ENCODE measurements around the gene PIK3R4. TPM values are rescaled to one million over a fixed set of nuclear protein-coding genes. Genes with fewer than 3 reads are reported as not detected.

Gene PIK3R4
- total RNA-seq, 1 donor from 2014 or later, result 21.9 TPM

DNA sequence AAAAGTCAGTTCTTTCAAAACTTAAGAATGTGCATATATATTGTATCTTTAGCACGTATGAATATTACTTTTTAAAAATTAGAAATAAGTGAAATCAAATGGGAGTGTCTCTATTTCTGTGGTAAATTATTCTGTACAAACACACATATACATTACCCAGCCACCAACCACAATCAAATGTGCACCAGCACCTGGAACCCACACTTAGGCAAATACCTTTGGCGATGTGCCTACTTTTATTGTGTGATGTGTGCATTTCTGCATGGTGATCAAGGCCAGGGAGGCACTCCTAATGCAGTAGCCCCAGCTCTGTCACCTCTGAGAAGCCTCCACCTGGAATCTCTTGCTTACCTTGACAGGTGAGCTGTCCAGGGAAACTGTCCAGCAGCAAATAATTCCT is 76.9 kb downstream of the PIK3R4 start:
- TF ChIP-seq, protein P1, sequence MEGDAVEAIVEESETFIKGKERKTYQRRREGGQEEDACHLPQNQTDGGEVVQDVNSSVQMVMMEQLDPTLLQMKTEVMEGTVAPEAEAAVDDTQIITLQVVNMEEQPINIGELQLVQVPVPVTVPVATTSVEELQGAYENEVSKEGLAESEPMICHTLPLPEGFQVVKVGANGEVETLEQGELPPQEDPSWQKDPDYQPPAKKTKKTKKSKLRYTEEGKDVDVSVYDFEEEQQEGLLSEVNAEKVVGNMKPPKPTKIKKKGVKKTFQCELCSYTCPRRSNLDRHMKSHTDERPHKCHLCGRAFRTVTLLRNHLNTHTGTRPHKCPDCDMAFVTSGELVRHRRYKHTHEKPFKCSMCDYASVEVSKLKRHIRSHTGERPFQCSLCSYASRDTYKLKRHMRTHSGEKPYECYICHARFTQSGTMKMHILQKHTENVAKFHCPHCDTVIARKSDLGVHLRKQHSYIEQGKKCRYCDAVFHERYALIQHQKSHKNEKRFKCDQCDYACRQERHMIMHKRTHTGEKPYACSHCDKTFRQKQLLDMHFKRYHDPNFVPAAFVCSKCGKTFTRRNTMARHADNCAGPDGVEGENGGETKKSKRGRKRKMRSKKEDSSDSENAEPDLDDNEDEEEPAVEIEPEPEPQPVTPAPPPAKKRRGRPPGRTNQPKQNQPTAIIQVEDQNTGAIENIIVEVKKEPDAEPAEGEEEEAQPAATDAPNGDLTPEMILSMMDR (IDR thresholded peaks at IDR 0.05), result no peak
- Mint-ChIP-seq H3K4me3 (ENCODE audit: unreplicated experiment) (no peak overlapping the region), H3K4me1 (ENCODE audit: unreplicated experiment) (no peaks in the 10 kb centered on the region), H3K27me3 (ENCODE audit: unreplicated experiment) (no peaks in the 10 kb centered on the region), H3K27ac (ENCODE audit: unreplicated experiment) (no peak overlapping the region), H3K9me3 (ENCODE audit: unreplicated experiment) (no peaks in the 10 kb centered on the region), H3K36me3 (ENCODE audit: unreplicated experiment) (peaks cover 25% of the 10 kb centered on the region)
- DNase-seq (ENCODE audit: extremely low spot score, unreplicated experiment), result no peak

DNA sequence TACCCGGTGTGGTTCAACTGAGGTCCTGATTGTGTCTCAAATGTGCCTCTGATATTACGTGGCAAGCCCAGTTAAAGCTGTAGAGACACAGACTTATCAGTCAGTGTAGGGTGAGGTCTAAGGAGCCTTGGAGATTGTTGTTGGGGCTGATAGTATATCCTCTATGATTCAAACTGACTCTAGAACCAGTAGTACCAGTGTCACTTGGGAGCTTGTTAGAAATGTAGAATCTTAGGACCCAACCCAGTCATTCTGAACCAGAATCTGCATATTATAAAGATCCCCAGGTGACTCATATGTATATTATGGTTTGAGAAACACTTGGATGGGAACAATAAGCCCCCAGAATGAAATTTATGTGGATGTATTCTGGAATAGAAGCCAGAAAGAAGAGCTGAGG is 83.5 kb downstream of the PIK3R4 start:
- H3K4me3 Mint-ChIP-seq (ENCODE audit: unreplicated experiment), result no peak overlapping the region
- peaks cover 13% of the 10 kb centered on the region for H3K4me1 Mint-ChIP-seq (ENCODE audit: unreplicated experiment)
- H3K27ac Mint-ChIP-seq (ENCODE audit: unreplicated experiment), result no peak overlapping the region
- no peak for DNase-seq (ENCODE audit: extremely low spot score, unreplicated experiment)
- H3K36me3 Mint-ChIP-seq (ENCODE audit: unreplicated experiment), result peaks cover 8% of the 10 kb centered on the region
- no peaks in the 10 kb centered on the region for H3K9me3 Mint-ChIP-seq (ENCODE audit: unreplicated experiment)
- H3K27me3 Mint-ChIP-seq (ENCODE audit: unreplicated experiment), result no peaks in the 10 kb centered on the region
- TF ChIP-seq, protein P1 (IDR thresholded peaks at IDR 0.05), result no peak

DNA sequence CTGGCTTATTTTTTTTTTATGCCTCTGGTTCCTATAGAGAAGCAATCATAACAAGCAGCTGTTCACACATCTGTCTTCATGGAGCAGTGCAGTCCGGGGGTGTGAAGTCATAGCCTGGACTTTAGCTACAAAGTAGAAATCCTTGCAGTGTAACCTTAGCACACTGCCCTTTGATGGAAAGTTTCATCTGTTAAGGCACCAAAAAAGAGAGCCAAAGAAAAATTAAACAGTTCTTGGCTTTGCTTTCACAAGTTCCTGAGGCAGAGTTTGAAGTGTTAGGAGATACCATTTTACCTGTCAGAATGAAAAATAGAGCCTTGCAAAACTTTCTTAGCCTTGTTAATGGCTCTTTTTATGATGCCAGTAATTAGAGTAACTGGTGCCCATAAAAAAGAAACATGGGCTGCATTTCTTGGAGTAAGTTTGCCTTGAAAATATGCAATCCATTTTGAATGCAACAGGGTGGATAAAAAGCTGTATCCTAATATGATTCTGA is 84.1 kb downstream of the PIK3R4 start:
- no peak for DNase-seq (ENCODE audit: extremely low spot score, unreplicated experiment)
- H3K27ac Mint-ChIP-seq (ENCODE audit: unreplicated experiment), result no peak overlapping the region
- H3K4me3 Mint-ChIP-seq (ENCODE audit: unreplicated experiment), result no peak overlapping the region
- no peaks in the 10 kb centered on the region for H3K9me3 Mint-ChIP-seq (ENCODE audit: unreplicated experiment)
- TF ChIP-seq, protein P1 (IDR thresholded peaks at IDR 0.05), result no peak
- no peaks in the 10 kb centered on the region for H3K27me3 Mint-ChIP-seq (ENCODE audit: unreplicated experiment)
- H3K4me1 Mint-ChIP-seq (ENCODE audit: unreplicated experiment), result peaks cover 13% of the 10 kb centered on the region
- peaks cover 8% of the 10 kb centered on the region for H3K36me3 Mint-ChIP-seq (ENCODE audit: unreplicated experiment)

DNA sequence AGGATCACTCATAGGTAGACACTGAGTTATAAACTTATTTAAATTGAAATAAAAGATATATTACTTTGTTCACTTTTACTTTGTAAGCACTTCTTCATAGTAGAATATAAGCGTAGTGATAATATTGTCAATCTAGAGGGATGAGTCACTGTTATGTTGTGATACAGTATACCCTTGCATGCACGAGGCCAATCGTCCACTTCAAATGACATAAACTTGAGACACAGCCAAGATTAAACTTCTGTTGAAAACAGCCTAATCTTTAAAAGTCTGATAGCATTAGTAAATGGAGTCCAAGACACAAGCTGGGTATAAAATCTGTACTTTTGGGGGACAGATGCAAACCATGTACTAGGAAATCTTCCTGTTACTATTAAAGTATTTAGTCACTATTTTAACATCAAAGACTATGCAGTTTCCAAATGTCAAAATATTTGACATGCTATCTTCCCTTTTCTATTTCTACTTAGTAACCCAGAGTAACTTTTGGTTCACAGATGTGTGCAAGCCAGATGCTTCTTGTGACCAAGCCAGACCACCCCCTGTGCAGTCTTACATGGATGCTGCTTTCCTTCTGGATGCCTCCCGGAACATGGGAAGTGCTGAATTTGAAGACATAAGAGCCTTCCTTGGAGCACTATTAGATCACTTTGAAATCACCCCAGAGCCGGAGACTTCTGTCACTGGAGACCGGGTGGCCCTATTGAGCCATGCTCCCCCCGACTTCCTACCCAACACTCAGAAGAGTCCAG is 85.3 kb downstream of the PIK3R4 start:
- Mint-ChIP-seq H3K9me3 (ENCODE audit: unreplicated experiment) (no peaks in the 10 kb centered on the region), H3K27me3 (ENCODE audit: unreplicated experiment) (no peaks in the 10 kb centered on the region), H3K4me3 (ENCODE audit: unreplicated experiment) (no peak overlapping the region), H3K36me3 (ENCODE audit: unreplicated experiment) (peaks cover 6% of the 10 kb centered on the region), H3K27ac (ENCODE audit: unreplicated experiment) (no peak overlapping the region), H3K4me1 (ENCODE audit: unreplicated experiment) (peaks cover 13% of the 10 kb centered on the region)
- TF ChIP-seq, protein P1 (IDR thresholded peaks at IDR 0.05), result no peak
- no peak for DNase-seq (ENCODE audit: extremely low spot score, unreplicated experiment)

DNA sequence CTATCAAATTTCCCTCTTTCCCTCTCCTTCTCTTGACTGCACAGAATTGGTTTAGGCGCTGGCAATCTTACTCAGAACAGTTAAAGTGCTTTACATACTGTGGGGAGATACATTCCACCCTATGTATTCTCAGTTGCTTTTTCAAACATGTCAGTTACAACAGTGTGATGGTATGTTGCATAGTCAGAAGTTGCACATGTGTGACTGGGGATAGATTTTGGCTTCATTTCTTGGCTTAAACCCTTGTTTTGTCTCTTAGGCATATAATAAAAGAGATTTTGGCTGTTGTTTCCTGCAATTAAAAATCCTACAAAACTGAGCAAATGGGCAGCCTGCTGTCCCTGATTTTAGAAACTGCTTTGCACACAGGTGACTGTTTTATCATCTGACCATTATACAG is 86.7 kb downstream of the PIK3R4 start:
- peaks cover 3% of the 10 kb centered on the region for H3K36me3 Mint-ChIP-seq (ENCODE audit: unreplicated experiment)
- no peaks in the 10 kb centered on the region for H3K9me3 Mint-ChIP-seq (ENCODE audit: unreplicated experiment)
- peaks cover 13% of the 10 kb centered on the region for H3K4me1 Mint-ChIP-seq (ENCODE audit: unreplicated experiment)
- no peak overlapping the region for H3K4me3 Mint-ChIP-seq (ENCODE audit: unreplicated experiment)
- no peak for DNase-seq (ENCODE audit: extremely low spot score, unreplicated experiment)
- H3K27ac Mint-ChIP-seq (ENCODE audit: unreplicated experiment), result no peak overlapping the region
- TF ChIP-seq, protein P1 (IDR thresholded peaks at IDR 0.05), result no peak
- H3K27me3 Mint-ChIP-seq (ENCODE audit: unreplicated experiment), result no peaks in the 10 kb centered on the region

All from osteocyte (in vitro differentiated cells).